Measurements from ENCODE around the gene OR8K3. TPM values are rescaled to one million over a fixed set of nuclear protein-coding genes. Genes with fewer than 3 reads are reported as not detected.

Gene OR8K3
- total RNA-seq: not detected

DNA sequence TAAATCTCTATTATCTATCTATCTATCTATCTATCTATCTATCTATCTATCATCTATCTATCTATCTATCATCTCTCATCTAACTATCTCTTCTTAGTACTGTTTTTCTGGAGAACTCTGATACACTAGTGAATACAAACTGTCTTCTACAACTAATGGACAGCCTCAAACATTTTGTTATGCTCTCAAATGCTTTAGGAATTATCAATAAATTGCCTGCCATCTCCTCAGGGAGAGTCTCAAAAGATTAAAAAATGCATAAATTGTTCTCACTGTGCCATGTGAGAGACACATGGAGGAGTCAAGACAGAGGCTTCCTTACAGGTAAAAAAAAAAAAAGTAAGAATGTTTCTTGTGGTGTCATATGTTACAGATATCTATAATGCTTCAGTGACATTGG lies at the start of gene OR8K3:
OR8K3 (plus strand) TSS at position 301 of the 400 bp plus-strand sequence. CDS start 3,163 bp downstream, outside the sequence.
- H3K4me1 Mint-ChIP-seq (ENCODE audit: low read depth): no peaks in the 10 kb centered on the region
- CTCF ChIA-PET: no interaction called here
- H3K9me3 Mint-ChIP-seq: peaks cover 5% of the 10 kb centered on the region
- no peak for DNase-seq
- intact Hi-C loops (cut with micrococcal nuclease): no loop called here
- H3K27ac Mint-ChIP-seq: no peak within 1 kb of the TSS
- H3K36me3 Mint-ChIP-seq (ENCODE audit: low read depth): no peaks in the 10 kb centered on the region
- no peaks in the 10 kb centered on the region for H3K27me3 Mint-ChIP-seq (ENCODE audit: low read depth)
- no peak within 1 kb of the TSS for H3K4me3 Mint-ChIP-seq

DNA sequence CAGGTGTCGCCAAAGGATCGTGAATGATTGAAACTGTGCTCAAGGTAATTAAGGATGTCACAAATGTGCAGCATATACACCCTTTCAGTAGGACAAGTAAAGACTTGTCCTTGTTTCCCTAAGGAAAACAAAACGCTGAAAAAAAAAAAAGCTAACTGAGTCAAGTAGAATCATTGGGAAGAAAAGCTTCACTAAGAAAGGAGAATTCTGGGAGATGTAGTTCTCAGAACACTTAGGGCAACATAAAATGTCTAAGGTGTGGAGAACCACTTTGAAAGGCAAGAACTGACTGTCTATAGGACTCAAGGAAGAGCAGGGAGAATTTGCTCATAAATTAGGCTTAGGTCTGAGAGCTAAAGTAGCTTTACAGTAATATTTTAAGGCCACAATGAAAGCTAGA lies 43.9 kb upstream of the OR8K3 start:
- H3K27ac Mint-ChIP-seq: no peak overlapping the region
- no peaks in the 10 kb centered on the region for H3K27me3 Mint-ChIP-seq (ENCODE audit: low read depth)
- no peaks in the 10 kb centered on the region for H3K36me3 Mint-ChIP-seq (ENCODE audit: low read depth)
- intact Hi-C loops (cut with micrococcal nuclease): no loop called here
- CTCF ChIA-PET: no interaction called here
- no peak for DNase-seq
- no peaks in the 10 kb centered on the region for H3K4me1 Mint-ChIP-seq (ENCODE audit: low read depth)
- H3K4me3 Mint-ChIP-seq: no peak overlapping the region
- peaks cover 13% of the 10 kb centered on the region for H3K9me3 Mint-ChIP-seq

DNA sequence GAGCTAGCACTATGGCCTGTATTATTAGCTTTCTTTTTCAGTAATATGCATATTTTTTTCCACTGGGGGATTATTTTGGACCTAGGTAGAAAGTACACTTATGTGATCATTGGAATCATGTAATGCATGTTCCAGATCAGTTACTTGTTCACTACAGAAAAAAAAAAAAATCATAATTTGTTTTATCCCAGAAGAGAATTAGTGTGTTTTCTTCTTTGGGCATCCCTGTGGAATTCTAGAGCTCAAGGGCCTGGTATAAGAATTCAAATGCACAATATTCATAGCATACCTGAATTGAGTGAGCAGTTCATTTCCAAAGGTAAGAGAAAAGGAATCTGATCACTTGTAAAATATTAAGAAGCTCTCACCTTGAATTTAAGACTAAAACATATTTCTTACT lies 41.1 kb upstream of the OR8K3 start, which contains the start of gene OR5T1:
OR5T1 (plus strand) TSS at position 301 of the 400 bp plus-strand sequence. CDS start 1,485 bp downstream, outside the sequence.
- H3K4me3 Mint-ChIP-seq: no peak within 1 kb of the TSS
- intact Hi-C loops (cut with micrococcal nuclease): no loop called here
- no peak within 1 kb of the TSS for H3K27ac Mint-ChIP-seq
- H3K9me3 Mint-ChIP-seq: peaks cover 14% of the 10 kb centered on the region
- CTCF ChIA-PET: interaction anchor here (0.6 kb wide), 1 partner anchor 476 kb away, joined by 3 read pairs; no protein-coding TSS in a partner anchor
- no peaks in the 10 kb centered on the region for H3K4me1 Mint-ChIP-seq (ENCODE audit: low read depth)
- H3K36me3 Mint-ChIP-seq (ENCODE audit: low read depth): no peaks in the 10 kb centered on the region
- H3K27me3 Mint-ChIP-seq (ENCODE audit: low read depth): no peaks in the 10 kb centered on the region
- DNase-seq: no peak

DNA sequence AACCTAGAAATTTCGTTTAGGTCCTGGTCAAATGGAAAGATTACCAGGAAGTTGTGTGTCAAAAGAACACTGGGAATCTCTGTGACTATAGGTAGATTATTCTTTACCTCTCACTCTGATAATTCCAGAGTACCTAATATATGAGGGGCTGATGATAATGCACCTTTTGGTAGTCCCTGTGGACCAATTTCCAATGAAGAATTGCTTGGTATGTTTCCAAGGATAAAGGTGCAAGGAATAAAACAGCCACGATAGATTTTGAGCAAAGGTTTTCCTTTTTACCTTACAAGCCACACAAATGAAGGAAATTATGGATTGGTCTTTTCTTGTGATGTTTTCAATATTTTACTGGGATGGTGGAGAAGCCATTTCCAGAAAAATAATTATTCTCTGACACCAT lies 22.8 kb upstream of the OR8K3 start, which contains the start of gene OR8H1:
OR8H1 (minus strand) TSS at position 101 of the 400 bp plus-strand sequence. CDS start 1,192 bp downstream, outside the sequence.
- Mint-ChIP-seq H3K4me1 (ENCODE audit: low read depth) (no peaks in the 10 kb centered on the region), H3K9me3 (peaks cover 6% of the 10 kb centered on the region), H3K27ac (no peak within 1 kb of the TSS), H3K36me3 (ENCODE audit: low read depth) (no peaks in the 10 kb centered on the region), H3K4me3 (no peak within 1 kb of the TSS), H3K27me3 (ENCODE audit: low read depth) (no peaks in the 10 kb centered on the region)
- intact Hi-C loops (cut with micrococcal nuclease): no loop called here
- no peak for DNase-seq
- CTCF ChIA-PET: no interaction called here

DNA sequence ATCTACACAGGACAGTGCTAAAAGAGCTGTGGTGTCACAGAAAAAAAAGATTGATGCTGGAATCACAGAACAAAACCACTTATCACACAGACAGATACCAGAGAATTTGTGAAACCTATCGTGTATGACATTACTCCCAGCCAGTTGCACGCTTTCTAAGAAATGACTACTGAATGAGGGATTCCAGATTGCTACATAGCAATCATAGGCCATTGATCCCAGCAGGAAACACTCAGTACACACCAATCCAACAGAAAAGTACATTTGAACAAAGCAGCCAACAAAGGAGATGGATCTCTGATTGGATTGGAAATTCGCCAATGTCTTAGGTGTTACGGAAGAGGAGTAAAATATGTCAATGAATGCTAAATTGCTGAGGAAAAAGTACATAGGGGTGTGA lies 18.0 kb upstream of the OR8K3 start:
- H3K36me3 Mint-ChIP-seq (ENCODE audit: low read depth): no peaks in the 10 kb centered on the region
- DNase-seq: no peak
- H3K4me1 Mint-ChIP-seq (ENCODE audit: low read depth): no peaks in the 10 kb centered on the region
- CTCF ChIA-PET: no interaction called here
- no peak overlapping the region for H3K4me3 Mint-ChIP-seq
- H3K27me3 Mint-ChIP-seq (ENCODE audit: low read depth): no peaks in the 10 kb centered on the region
- intact Hi-C loops (cut with micrococcal nuclease): no loop called here
- no peak overlapping the region for H3K27ac Mint-ChIP-seq
- peaks cover 2% of the 10 kb centered on the region for H3K9me3 Mint-ChIP-seq

DNA sequence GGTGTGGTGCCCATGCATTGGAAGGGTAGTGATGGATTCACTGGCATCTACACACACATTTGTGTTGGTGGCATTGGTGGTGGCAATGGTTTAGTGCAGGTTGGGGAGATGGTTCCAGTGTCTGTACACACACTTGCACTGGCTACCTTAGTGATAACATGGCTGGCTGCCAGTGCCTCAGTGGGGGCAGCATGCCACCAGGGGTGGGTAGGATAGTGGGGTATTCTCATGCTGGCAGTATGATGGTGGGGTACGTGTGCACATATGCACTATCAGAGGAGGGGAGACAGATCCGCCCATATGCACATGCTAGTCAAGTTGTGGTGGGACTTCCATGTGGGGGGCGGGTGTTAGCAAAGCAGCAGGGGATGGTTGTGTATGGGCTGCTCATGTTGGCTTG lies 7.1 kb upstream of the OR8K3 start:
- Mint-ChIP-seq H3K27me3 (ENCODE audit: low read depth) (no peaks in the 10 kb centered on the region), H3K4me3 (no peak overlapping the region), H3K27ac (no peak overlapping the region), H3K36me3 (ENCODE audit: low read depth) (no peaks in the 10 kb centered on the region), H3K9me3 (peaks cover 6% of the 10 kb centered on the region), H3K4me1 (ENCODE audit: low read depth) (no peaks in the 10 kb centered on the region)
- intact Hi-C loops (cut with micrococcal nuclease): no loop called here
- CTCF ChIA-PET: no interaction called here
- DNase-seq: no peak

DNA sequence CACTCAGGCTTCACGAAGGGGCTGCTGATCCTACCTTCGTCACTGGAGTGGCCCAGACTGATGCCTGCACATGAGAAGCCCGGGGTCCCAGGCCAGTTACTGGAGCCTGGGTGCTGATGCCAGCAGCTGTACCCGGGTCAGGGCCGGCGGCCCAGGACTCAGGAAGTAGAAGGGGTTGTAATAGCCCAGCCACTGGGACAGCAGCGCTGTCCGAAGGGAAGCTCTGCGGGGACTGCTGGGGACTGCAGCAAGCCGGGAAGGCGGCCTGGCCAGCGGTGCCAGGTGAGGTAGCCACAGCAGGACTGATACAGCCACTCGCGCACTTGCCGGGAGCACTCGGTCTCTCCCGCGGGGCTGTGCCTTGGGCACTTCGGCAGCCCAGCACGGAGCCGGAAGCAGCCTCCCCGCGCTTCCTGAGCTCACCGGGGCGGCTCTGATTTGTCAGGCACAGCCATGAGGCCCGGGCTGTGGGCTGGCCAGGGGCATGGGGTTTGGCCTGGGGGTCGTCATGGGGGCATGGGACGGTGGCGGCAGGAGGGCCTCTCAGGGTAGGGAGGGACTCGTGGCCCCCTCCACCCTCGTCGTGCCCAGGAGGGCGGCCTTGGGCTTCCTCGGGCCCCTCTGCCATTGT lies 17.0 kb downstream of the OR8K3 start:
- CTCF ChIA-PET: no interaction called here
- Mint-ChIP-seq H3K27ac (no peak overlapping the region), H3K4me1 (ENCODE audit: low read depth) (no peaks in the 10 kb centered on the region), H3K4me3 (no peak overlapping the region), H3K27me3 (ENCODE audit: low read depth) (no peaks in the 10 kb centered on the region), H3K36me3 (ENCODE audit: low read depth) (no peaks in the 10 kb centered on the region), H3K9me3 (peaks cover 9% of the 10 kb centered on the region)
- intact Hi-C loops (cut with micrococcal nuclease): no loop called here
- no peak for DNase-seq

DNA sequence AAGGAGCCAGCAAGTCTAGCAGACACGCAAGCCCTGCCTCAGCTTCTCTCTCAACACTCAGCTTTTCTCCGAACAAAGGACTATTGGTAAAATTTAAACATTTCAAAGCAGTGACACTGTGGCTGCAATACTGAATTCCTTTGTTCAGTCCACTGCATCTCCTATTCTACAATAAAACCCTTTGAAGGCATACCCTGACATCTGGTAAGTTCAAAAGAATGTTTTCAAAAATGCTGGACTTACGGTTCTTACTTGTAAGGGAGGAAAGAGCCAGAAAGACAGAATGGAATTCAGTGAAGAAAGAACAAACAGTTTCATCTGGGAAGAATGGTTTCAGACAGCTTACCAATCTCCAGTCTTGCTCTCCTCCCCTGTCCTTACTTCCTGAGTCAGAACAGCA lies 18.2 kb downstream of the OR8K3 start:
- no peak overlapping the region for H3K4me3 Mint-ChIP-seq
- CTCF ChIA-PET: no interaction called here
- H3K27ac Mint-ChIP-seq: no peak overlapping the region
- no peaks in the 10 kb centered on the region for H3K36me3 Mint-ChIP-seq (ENCODE audit: low read depth)
- DNase-seq: no peak
- no peaks in the 10 kb centered on the region for H3K27me3 Mint-ChIP-seq (ENCODE audit: low read depth)
- H3K9me3 Mint-ChIP-seq: peaks cover 6% of the 10 kb centered on the region
- intact Hi-C loops (cut with micrococcal nuclease): no loop called here
- no peaks in the 10 kb centered on the region for H3K4me1 Mint-ChIP-seq (ENCODE audit: low read depth)

DNA sequence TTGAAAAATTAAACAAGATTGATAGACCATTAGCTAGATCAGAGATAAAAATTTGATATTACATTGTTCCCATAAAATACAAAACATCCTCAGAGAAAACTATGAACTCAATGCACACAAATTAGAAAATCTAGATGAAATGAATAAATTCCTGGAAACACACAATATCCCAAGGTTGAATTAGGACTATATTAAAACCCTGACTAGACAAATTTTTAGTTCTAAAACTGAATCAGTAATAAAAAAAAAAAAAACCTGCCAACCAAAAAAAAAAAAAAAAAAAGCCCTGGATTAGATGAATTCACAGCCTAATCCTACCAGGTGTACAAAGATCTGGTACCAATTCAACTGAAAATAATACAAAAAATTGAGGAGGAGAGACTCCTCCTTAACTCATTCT lies 25.3 kb downstream of the OR8K3 start:
- H3K9me3 Mint-ChIP-seq: peaks cover 19% of the 10 kb centered on the region
- CTCF ChIA-PET: no interaction called here
- intact Hi-C loops (cut with micrococcal nuclease): no loop called here
- no peaks in the 10 kb centered on the region for H3K36me3 Mint-ChIP-seq (ENCODE audit: low read depth)
- no peaks in the 10 kb centered on the region for H3K27me3 Mint-ChIP-seq (ENCODE audit: low read depth)
- no peak overlapping the region for H3K27ac Mint-ChIP-seq
- no peak overlapping the region for H3K4me3 Mint-ChIP-seq
- DNase-seq: no peak
- no peaks in the 10 kb centered on the region for H3K4me1 Mint-ChIP-seq (ENCODE audit: low read depth)

DNA sequence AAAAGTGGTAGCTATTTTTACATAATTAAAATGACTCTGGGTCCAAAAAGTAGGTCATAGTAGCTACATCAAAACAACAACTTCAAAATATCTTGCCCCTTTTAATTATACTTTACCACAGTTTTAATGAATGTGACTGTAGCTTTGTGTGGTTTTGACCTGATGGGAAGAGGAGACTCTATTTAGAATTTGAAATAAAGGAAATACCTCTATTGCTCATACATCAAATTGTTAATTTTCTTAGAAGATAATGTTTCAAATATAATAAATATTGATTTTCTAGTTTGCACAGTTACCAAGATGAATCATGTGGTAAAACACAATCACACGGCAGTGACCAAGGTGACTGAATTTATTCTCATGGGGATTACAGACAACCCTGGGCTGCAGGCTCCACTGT lies 30.8 kb downstream of the OR8K3 start, which contains the start of gene OR8K1:
OR8K1 (plus strand) TSS at position 301 of the 400 bp plus-strand sequence; CDS start at position 301, 0 bp downstream.
- H3K9me3 Mint-ChIP-seq: peaks cover 15% of the 10 kb centered on the region
- no peak within 1 kb of the TSS for H3K27ac Mint-ChIP-seq
- CTCF ChIA-PET: no interaction called here

DNA sequence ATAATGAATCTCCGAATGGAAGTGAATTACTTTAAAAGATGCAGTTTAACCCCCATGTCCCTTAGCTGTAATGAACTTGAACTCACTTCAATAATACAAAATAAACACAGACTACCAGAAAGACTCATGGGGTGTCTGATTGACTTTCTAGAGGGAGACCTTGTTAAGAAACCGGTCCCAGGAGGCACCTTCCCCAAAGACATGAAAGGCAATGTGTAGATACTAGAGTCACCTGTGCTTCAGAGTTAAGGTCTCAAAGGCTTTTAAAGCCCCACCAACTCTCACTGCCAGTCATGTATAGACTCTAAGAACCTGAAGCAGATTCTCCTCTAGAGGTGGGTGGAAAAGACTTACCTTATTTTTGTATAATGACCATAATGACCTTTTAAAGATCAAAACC lies 39.0 kb downstream of the OR8K3 start, which contains the start of gene OR8J1:
OR8J1 (plus strand) TSS at position 301 of the 400 bp plus-strand sequence. CDS start 5,956 bp downstream, outside the sequence.
- peaks cover 2% of the 10 kb centered on the region for H3K9me3 Mint-ChIP-seq
- H3K4me3 Mint-ChIP-seq: no peak within 1 kb of the TSS
- H3K27ac Mint-ChIP-seq: no peak within 1 kb of the TSS
- no peak for DNase-seq
- CTCF ChIA-PET: no interaction called here
- no peaks in the 10 kb centered on the region for H3K4me1 Mint-ChIP-seq (ENCODE audit: low read depth)
- H3K27me3 Mint-ChIP-seq (ENCODE audit: low read depth): no peaks in the 10 kb centered on the region
- intact Hi-C loops (cut with micrococcal nuclease): no loop called here
- no peaks in the 10 kb centered on the region for H3K36me3 Mint-ChIP-seq (ENCODE audit: low read depth)

More for the DNA sequence above, 30.8 kb downstream of the OR8K3 start, which contains the start of gene OR8K1:
- no peaks in the 10 kb centered on the region for H3K4me1 Mint-ChIP-seq (ENCODE audit: low read depth)
- H3K4me3 Mint-ChIP-seq: no peak within 1 kb of the TSS
- intact Hi-C loops (cut with micrococcal nuclease): no loop called here
- DNase-seq: no peak
- H3K36me3 Mint-ChIP-seq (ENCODE audit: low read depth): no peaks in the 10 kb centered on the region
- no peaks in the 10 kb centered on the region for H3K27me3 Mint-ChIP-seq (ENCODE audit: low read depth)

Measured in activated naive CD4-positive, alpha-beta T cell treated with anti-CD3 and anti-CD28 coated beads for 36 hours (primary cell).